ENCODE measurements around the gene GGTLC2.
A peak's percentile ranks its signal among the peaks of the same experiment; 100 is the strongest.

The GGTLC2 gene

GRCh38 chr22:22692707-22693530, 48.5 kb downstream of the GGTLC2 start:
- peak; percentile 45 for DNase-seq

- DNase-seq, result no peak
Observed at GRCh38 chr22:22693531-22693884, 49.1 kb downstream of the GGTLC2 start.

GRCh38 chr22:22694106-22694505, 49.7 kb downstream of the GGTLC2 start:
- DNase-seq, result no peak

GRCh38 chr22:22696104-22696503, 51.7 kb downstream of the GGTLC2 start:
- DNase-seq, result no peak
